Endothelial cell of umbilical vein (primary cell): Measurements from ENCODE around the gene HIVEP3. TPM values are rescaled to one million over a fixed set of nuclear protein-coding genes. Genes with fewer than 3 reads are reported as not detected.

Source experiments
- BruUV-seq: library from RNA; stranded (reverse); fragments of 400-500 nt; replicated peaks from 2 replicates; lab custom pipeline; 2021; lab: Mats Ljungman, UMichigan
- CTCF ChIA-PET: fragments of 300-600, 350-600 bp; sonication (Branson Sonifier 250); formaldehyde crosslinking; loops from one replicate; lab custom pipeline; 2021; ENCODE audit warnings: antibody characterized with exemption, inconsistent platforms; lab: Charles Lee
- POLR2A ChIA-PET: fragments of 300-600, 350-600 bp; sonication (Branson Sonifier 250); formaldehyde crosslinking; loops from one replicate; lab custom pipeline; 2021; ENCODE audit warnings: antibody characterized with exemption, inconsistent platforms; lab: Charles Lee
- DNase-seq: peaks from one replicate; pipeline ENCODE4 v3.0.0-alpha.2; 2011; ENCODE audit warnings: low read depth, low spot score
- FAIRE-seq: peaks from 2 replicates; lab custom pipeline; 2011; peaks lifted over from hg19 to GRCh38; lab: Jason Lieb, UNC
- H2AFZ ChIP-seq: 2 replicates; pipeline ENCODE4 v1.6.0; 2012; ENCODE audit warnings: low read depth, low read length, control low read depth, inconsistent platforms
- H3K27ac ChIP-seq: 2 replicates; pipeline ENCODE4 v1.5.1; 2011; ENCODE audit warnings: low read depth, mild to moderate bottlenecking, control low read depth, low read length, moderate library complexity; ENCODE audit not compliant: insufficient read depth
- H3K27me3 ChIP-seq, 2 experiments: 2 replicates each; pipeline versions ENCODE4 v1.6.0 to v1.6.1; 2011; ENCODE audit warnings: low read length in 2 of 2, mixed read lengths in 1 of 2; ENCODE audit not compliant: control insufficient read depth in 2 of 2, insufficient read depth in 2 of 2
- H3K36me3 ChIP-seq, 2 experiments: 2 replicates in 1 of 2; 3 replicates in 1 of 2; pipeline ENCODE4 v1.5.1; 2011; ENCODE audit warnings: low read length in 2 of 2, mild to moderate bottlenecking in 1 of 2, moderate library complexity in 1 of 2; ENCODE audit not compliant: control insufficient read depth in 2 of 2, insufficient read depth in 2 of 2; ENCODE audit errors: extremely low read depth in 1 of 2
- H3K4me1 ChIP-seq: 3 replicates; pipeline ENCODE4 v1.5.1; 2011; ENCODE audit warnings: mild to moderate bottlenecking, low read length; ENCODE audit not compliant: control insufficient read depth, insufficient read depth; ENCODE audit errors: extremely low read depth
- H3K4me2 ChIP-seq: 2 replicates; pipeline ENCODE4 v1.6.1; 2011; ENCODE audit warnings: low read length, control low read depth, mixed read lengths; ENCODE audit not compliant: insufficient read depth
- H3K4me3 ChIP-seq, 3 experiments: fragments of 200-600 bp in 1 of 3; sonication (generic), shearing (Covaris generic) in 1 of 3; replicated peaks in 1 of 3; 2 replicates each; pipeline ENCODE4 v1.5.1; 2011 to 2016; ENCODE audit warnings: control low read depth in 3 of 3, low read length in 3 of 3, mild to moderate bottlenecking in 2 of 3, inconsistent platforms in 1 of 3, low read depth in 1 of 3, moderate library complexity in 1 of 3; ENCODE audit not compliant: insufficient read depth in 1 of 3
- H3K79me2 ChIP-seq: 2 replicates; pipeline ENCODE4 v1.6.0; 2012; ENCODE audit warnings: low read length, inconsistent platforms; ENCODE audit not compliant: control insufficient read depth, insufficient read depth
- H3K9ac ChIP-seq: replicated peaks from 2 replicates; pipeline ENCODE3; 2011; ENCODE audit warnings: low read length, control low read depth; ENCODE audit not compliant: insufficient read depth; ENCODE audit errors: extremely low read depth
- H3K9me1 ChIP-seq: replicated peaks from 3 replicates; pipeline ENCODE4 v1.6.0; 2011; ENCODE audit warnings: mild to moderate bottlenecking, low read length; ENCODE audit not compliant: control insufficient read depth, insufficient read depth; ENCODE audit errors: extremely low read depth
- H3K9me3 ChIP-seq: replicated peaks from 2 replicates; pipeline ENCODE4 v1.5.1; 2012; ENCODE audit warnings: low read length, inconsistent platforms; ENCODE audit not compliant: control insufficient read depth, insufficient read depth
- H4K20me1 ChIP-seq: replicated peaks from 2 replicates; pipeline ENCODE3; 2011; ENCODE audit warnings: mild to moderate bottlenecking, low read length; ENCODE audit not compliant: control insufficient read depth, insufficient read depth; ENCODE audit errors: extremely low read depth
- CTCF ChIP-seq, 2 donors: IDR thresholded peaks; 1 replicate in 1 of 2; 2 replicates in 1 of 2; pipeline ENCODE4 v1.5.1; 2011; ENCODE audit warnings: low read length in 2 of 2, mild to moderate bottlenecking in 2 of 2, moderate library complexity in 2 of 2, control low read depth in 1 of 2, inconsistent platforms in 1 of 2, low read depth in 1 of 2; ENCODE audit not compliant: insufficient read depth in 1 of 2; ENCODE audit errors: extremely low read depth in 1 of 2
- EZH2 ChIP-seq: IDR thresholded peaks from 2 replicates; pipeline ENCODE4 v1.6.1; 2012; ENCODE audit warnings: borderline replicate concordance, low read depth, mild to moderate bottlenecking, moderate library complexity, low read length, inconsistent platforms; ENCODE audit not compliant: severe bottlenecking
- FOS ChIP-seq: IDR thresholded peaks from 2 replicates; pipeline ENCODE4 v1.6.1; 2011; ENCODE audit warnings: mild to moderate bottlenecking, low read length, moderate library complexity, borderline replicate concordance; ENCODE audit not compliant: insufficient read depth
- GATA2 ChIP-seq: IDR thresholded peaks from 2 replicates; pipeline ENCODE4 v1.7.0; 2011; ENCODE audit warnings: low read depth, mild to moderate bottlenecking, moderate library complexity, mixed read lengths, low read length; ENCODE audit not compliant: insufficient read length, insufficient read depth
- JUN ChIP-seq: IDR thresholded peaks from 2 replicates; pipeline ENCODE4 v1.6.1; 2011; ENCODE audit warnings: borderline replicate concordance, low read depth; ENCODE audit not compliant: insufficient read length, insufficient read depth
- MAX ChIP-seq: IDR thresholded peaks from 2 replicates; pipeline ENCODE4 v1.6.1; 2011; ENCODE audit not compliant: insufficient read depth, insufficient read length
- MYC ChIP-seq: IDR thresholded peaks from one replicate; pipeline ENCODE4 v1.6.1; 2011; ENCODE audit warnings: mild to moderate bottlenecking, low read depth, low read length
- POLR2A ChIP-seq: IDR thresholded peaks from 2 replicates; pipeline ENCODE4 v1.6.1; 2012; ENCODE audit warnings: low read depth, mild to moderate bottlenecking, control low read depth, low read length
- POLR2AphosphoS5 ChIP-seq: IDR thresholded peaks from 2 replicates; pipeline ENCODE4 v1.6.1; 2012; ENCODE audit warnings: low read depth, mild to moderate bottlenecking, control low read depth, low read length, moderate library complexity; ENCODE audit not compliant: insufficient read depth
- dilution Hi-C: fragments of 300-500 bp; cut with MboI; formaldehyde crosslinking; loops from one replicate; pipeline ENCODE4 v1.15.0; 2019; ENCODE audit warnings: low sequenced_read_pairs; ENCODE audit not compliant: extremely low pct_ligation_motif_present
- intact Hi-C: fragments of 100-400 bp; cut with micrococcal nuclease; formaldehyde crosslinking; loops from one replicate; pipeline ENCODE4 v1.10.0; 2022
- polyA plus RNA-seq, 4 experiments: library from polyadenylated mRNA; depleted of rRNA in 3 of 4; stranded (reverse) in 3 of 4; unstranded in 1 of 4; fragments of >200 nt; gene quantifications; 2 replicates each; pipeline versions ENCODE4 v1.2.1 to v1.2.3, GENCODE V29; 2011 to 2012; ENCODE audit warnings: missing spikeins in 1 of 4
- total RNA-seq: library from RNA; stranded (reverse); gene quantifications from 2 replicates; pipeline ENCODE4 v1.2.3, GENCODE V29; 2021

The HIVEP3 gene
- total and polyA plus RNA-seq, 2 donors (not counting 3 experiments of a cell fraction or from before 2014, with no cell fraction given) = 3.4 to 4.0 TPM

GRCh38 chr1:41898191-41898713, 20.5 kb downstream of the HIVEP3 start:
- dilution Hi-C loops = no loop called here
- CTCF ChIA-PET = no interaction called here
- H3K79me2 ChIP-seq = peaks cover 5% of the 10 kb centered on the region

GRCh38 chr1:41895552-41895951, 23.2 kb downstream of the HIVEP3 start:
- dilution Hi-C loops = no loop called here

More at GRCh38 chr1:41898191-41898713, 20.5 kb downstream of the HIVEP3 start:
- peaks cover 61% of the 10 kb centered on the region for H3K4me1 ChIP-seq
- DNase-seq = peak; percentile 45
- intact Hi-C loops = no loop called here
- H3K36me3 ChIP-seq = no peaks in the 10 kb centered on the region
- no peak overlapping the region for H3K9ac ChIP-seq
- peak; percentile 76 for FAIRE-seq
- no peaks in the 10 kb centered on the region for H3K27me3 ChIP-seq
- peak overlapping the region; percentile 6 for H2AFZ ChIP-seq
- peak overlapping the region; percentile 34 for H3K27ac ChIP-seq
- H3K4me2 ChIP-seq = peak overlapping the region; percentile 28
- no peaks in the 10 kb centered on the region for H3K9me1 ChIP-seq
- POLR2A ChIA-PET = no interaction called here
- no peak for TF ChIP-seq EZH2
- no peak for TF ChIP-seq GATA2
- no peak for TF ChIP-seq MYC
- no peak for TF ChIP-seq POLR2AphosphoS5
- TF ChIP-seq MAX = no peak
- no peak for TF ChIP-seq FOS
- no peak overlapping the region for H3K4me3 ChIP-seq
- BruUV-seq = no TSS peak
- H3K9me3 ChIP-seq = no peaks in the 10 kb centered on the region
- H4K20me1 ChIP-seq = no peaks in the 10 kb centered on the region

More at GRCh38 chr1:41895552-41895951, 23.2 kb downstream of the HIVEP3 start:
- no peaks in the 10 kb centered on the region for H3K27me3 ChIP-seq
- TF ChIP-seq EZH2 (no peak), JUN (no peak), FOS (no peak), POLR2A (no peak), GATA2 (no peak), CTCF (IDR thresholded peaks at IDR 0.05; ENCODE audit: extremely low read depth in 1 of 2, insufficient read depth in 1 of 2, low read depth in 1 of 2, low read length in 2 of 2) (no peak), MYC (no peak), MAX (no peak), POLR2AphosphoS5 (no peak)
- H3K9me3 ChIP-seq = no peaks in the 10 kb centered on the region
- H3K4me3 ChIP-seq = no peak overlapping the region
- H4K20me1 ChIP-seq = no peaks in the 10 kb centered on the region
- BruUV-seq = no TSS peak
- H2AFZ ChIP-seq = no peak overlapping the region
- H3K9ac ChIP-seq = no peak overlapping the region
- no peaks in the 10 kb centered on the region for H3K79me2 ChIP-seq
- ChIA-PET CTCF (no interaction called here), POLR2A (no interaction called here)
- H3K4me2 ChIP-seq = no peak overlapping the region
- no peaks in the 10 kb centered on the region for H3K36me3 ChIP-seq
- no peaks in the 10 kb centered on the region for H3K9me1 ChIP-seq
- intact Hi-C loops = no loop called here
- peaks cover 46% of the 10 kb centered on the region for H3K4me1 ChIP-seq
- FAIRE-seq = no peak
- no peak for DNase-seq
- no peak overlapping the region for H3K27ac ChIP-seq
